GM12892 (cell line): ENCODE data around the gene KCNIP1.

Source experiments
- POLR2A ChIP-seq: IDR thresholded peaks from 2 replicates; pipeline ENCODE4 v1.6.1; 2011; ENCODE audit warnings: low read depth, low read length, control low read depth
- TAF1 ChIP-seq: IDR thresholded peaks from 2 replicates; pipeline ENCODE4 v1.6.1; 2011; ENCODE audit warnings: low read depth, mild to moderate bottlenecking, control low read depth, low read length, borderline replicate concordance

GRCh38 chr5:170628691-170629565, 125.1 kb downstream of the KCNIP1 start:
- TF ChIP-seq POLR2A (no peak), TAF1 (no peak)
